ENCODE results near the gene TFPT. TPM values are rescaled to one million over a fixed set of nuclear protein-coding genes. Genes with fewer than 3 reads are reported as not detected.

The TFPT gene
- total and polyA plus RNA-seq, 5 experiments from 2014 or later, result 14.2 to 24.4 (median 17.4) TPM

Other genes starting within 250 kb of the TFPT start
- gene MYADM, start 247.8 kb downstream of the TFPT start, total RNA-seq, result 10 to 100 TPM; 35.0 to 36.5 TPM
- 10 to 100 TPM; 33.9 to 42.0 (median 40.3) TPM for gene MYADM, start 247.8 kb downstream of the TFPT start, polyA plus RNA-seq
- not detected for gene PRKCG, start 233.5 kb downstream of the TFPT start, total RNA-seq
- gene PRKCG, start 233.5 kb downstream of the TFPT start, polyA plus RNA-seq, result not detected
- gene CACNG7, start 206.4 kb downstream of the TFPT start, total RNA-seq, result not detected
- not detected for gene CACNG7, start 206.4 kb downstream of the TFPT start, polyA plus RNA-seq
- gene CACNG8, start 152.7 kb downstream of the TFPT start, total RNA-seq, result not detected
- gene CACNG8, start 152.7 kb downstream of the TFPT start, polyA plus RNA-seq, result not detected
- not detected for gene CACNG6, start 124.0 kb downstream of the TFPT start, total RNA-seq
- gene CACNG6, start 124.0 kb downstream of the TFPT start, polyA plus RNA-seq, result not detected
- gene VSTM1, start 51.8 kb downstream of the TFPT start, total RNA-seq, result not detected
- not detected for gene VSTM1, start 51.8 kb downstream of the TFPT start, polyA plus RNA-seq
- not detected for gene TARM1, start 34.3 kb downstream of the TFPT start, total RNA-seq
- gene TARM1, start 34.3 kb downstream of the TFPT start, polyA plus RNA-seq, result not detected
- under 1 TPM in 1 of 2 experiments, not detected in 1; 0.33 TPM for gene OSCAR, start 14.9 kb downstream of the TFPT start, total RNA-seq
- gene OSCAR, start 14.9 kb downstream of the TFPT start, polyA plus RNA-seq, result under 1 TPM in 1 of 3 donors, not detected in 2; 0.16 TPM
- 100 to 1,000 TPM; 103 to 112 TPM for gene NDUFA3, start 12.8 kb downstream of the TFPT start, total RNA-seq
- 100 to 1,000 TPM; 489 to 564 (median 529) TPM for gene NDUFA3, start 12.8 kb downstream of the TFPT start, polyA plus RNA-seq
- gene PRPF31, start 97 bp upstream of the TFPT start, total RNA-seq, result 10 to 100 TPM; 76.4 to 86.8 TPM
- gene PRPF31, start 97 bp upstream of the TFPT start, polyA plus RNA-seq, result 10 to 100 TPM; 64.0 to 82.4 (median 80.8) TPM
- 10 to 100 TPM; 65.0 to 71.4 TPM for gene CNOT3, start 22.1 kb upstream of the TFPT start, total RNA-seq
- 10 to 100 TPM in 1 of 3 donors, 1 to 10 TPM in 2; 6.6 to 14.5 (median 7.9) TPM for gene CNOT3, start 22.1 kb upstream of the TFPT start, polyA plus RNA-seq
- gene LENG1, start 44.1 kb upstream of the TFPT start, total RNA-seq, result 10 to 100 TPM; 18.5 to 20.5 TPM
- gene LENG1, start 44.1 kb upstream of the TFPT start, polyA plus RNA-seq, result 10 to 100 TPM in 1 of 3 donors, 1 to 10 TPM in 2; 7.7 to 13.9 (median 9.3) TPM
- gene TMC4, start 57.5 kb upstream of the TFPT start, total RNA-seq, result not detected
- under 1 TPM in 1 of 3 donors, not detected in 2; 0.13 TPM for gene TMC4, start 57.5 kb upstream of the TFPT start, polyA plus RNA-seq
- 10 to 100 TPM; 35.9 to 36.1 TPM for gene MBOAT7, start 73.9 kb upstream of the TFPT start, total RNA-seq
- 10 to 100 TPM; 11.9 to 17.9 (median 14.8) TPM for gene MBOAT7, start 73.9 kb upstream of the TFPT start, polyA plus RNA-seq
- 10 to 100 TPM; 25.2 to 25.6 TPM for gene TSEN34, start 75.7 kb upstream of the TFPT start, total RNA-seq
- gene TSEN34, start 75.7 kb upstream of the TFPT start, polyA plus RNA-seq, result 10 to 100 TPM; 23.4 to 38.7 (median 33.3) TPM
- 1,000 to 10,000 TPM; 1,288 to 1,335 TPM for gene RPS9, start 85.2 kb upstream of the TFPT start, total RNA-seq
- 1,000 to 10,000 TPM; 1,265 to 1,506 (median 1,311) TPM for gene RPS9, start 85.2 kb upstream of the TFPT start, polyA plus RNA-seq
- under 1 TPM in 1 of 2 experiments, not detected in 1; 0.62 TPM for gene LILRB3, start 107.3 kb upstream of the TFPT start, total RNA-seq
- gene LILRB3, start 107.3 kb upstream of the TFPT start, polyA plus RNA-seq, result not detected
- gene LILRA6, start 127.1 kb upstream of the TFPT start, total RNA-seq, result under 1 TPM; 0.25 to 0.39 TPM
- gene LILRA6, start 127.1 kb upstream of the TFPT start, polyA plus RNA-seq, result not detected
- under 1 TPM; 0.22 to 0.52 TPM for gene LILRB5, start 141.6 kb upstream of the TFPT start, total RNA-seq
- gene LILRB5, start 141.6 kb upstream of the TFPT start, polyA plus RNA-seq, result not detected
- under 1 TPM; 0.47 TPM for gene LILRB2, start 165.5 kb upstream of the TFPT start, total RNA-seq
- not detected for gene LILRB2, start 165.5 kb upstream of the TFPT start, polyA plus RNA-seq
- gene LILRA5, start 197.5 kb upstream of the TFPT start, total RNA-seq, result not detected
- gene LILRA5, start 197.5 kb upstream of the TFPT start, polyA plus RNA-seq, result under 1 TPM in 1 of 3 donors, not detected in 2; 0.32 TPM
- under 1 TPM in 1 of 2 experiments, not detected in 1; 0.44 TPM for gene LILRA4, start 223.5 kb upstream of the TFPT start, total RNA-seq
- not detected for gene LILRA4, start 223.5 kb upstream of the TFPT start, polyA plus RNA-seq
- 10 to 100 TPM; 67.4 to 71.1 TPM for gene LAIR1, start 249.3 kb upstream of the TFPT start, total RNA-seq
- gene LAIR1, start 249.3 kb upstream of the TFPT start, polyA plus RNA-seq, result 100 to 1,000 TPM in 1 of 3 donors, 10 to 100 TPM in 2; 58.3 to 104 (median 59.9) TPM

All from naive thymus-derived CD8-positive, alpha-beta T cell (primary cell).